GM12801 (cell line): ENCODE data around the gene ACTL10.

ENCODE experiments used
- CTCF ChIP-seq: IDR thresholded peaks from one replicate; pipeline ENCODE4 v1.5.1; 2011; ENCODE audit warnings: control low read depth; ENCODE audit not compliant: insufficient read length; ENCODE audit errors: extremely low read depth

The ACTL10 gene

GRCh38 chr20:33662172-33662571 is 4.6 kb upstream of the ACTL10 start, which contains the start of gene C20orf144:
C20orf144 (plus strand) TSS chr20:33662327; CDS start chr20:33662346, 19 bp downstream.
- TF ChIP-seq CTCF = no peak

GRCh38 chr20:33663161-33664084 is 3.3 kb upstream of the ACTL10 start:
- TF ChIP-seq CTCF = no peak

- no peak for TF ChIP-seq CTCF
These were observed 2.5 kb upstream of the ACTL10 start for GRCh38 chr20:33664085-33664761.

- no peak for TF ChIP-seq CTCF
These were observed 2.0 kb upstream of the ACTL10 start for GRCh38 chr20:33664762-33665144.

- TF ChIP-seq CTCF = no peak
These were observed 517 bp downstream of the ACTL10 start for GRCh38 chr20:33667245-33667675.

- no peak for TF ChIP-seq CTCF
These were observed 1.1 kb downstream of the ACTL10 start for GRCh38 chr20:33667676-33668465.

GRCh38 chr20:33668466-33669155 is 1.9 kb downstream of the ACTL10 start:
- no peak for TF ChIP-seq CTCF
